ENCODE measurements around the gene PTGDS. TPM values are rescaled to one million over a fixed set of nuclear protein-coding genes. Genes with fewer than 3 reads are reported as not detected.

Gene PTGDS
- total and polyA plus RNA-seq, 9 of the 15 experiments (the other 6 are each of a cell fraction or from before 2014, with no cell fraction given) = 0.46 to 7.1 (median 2.0) TPM

DNA sequence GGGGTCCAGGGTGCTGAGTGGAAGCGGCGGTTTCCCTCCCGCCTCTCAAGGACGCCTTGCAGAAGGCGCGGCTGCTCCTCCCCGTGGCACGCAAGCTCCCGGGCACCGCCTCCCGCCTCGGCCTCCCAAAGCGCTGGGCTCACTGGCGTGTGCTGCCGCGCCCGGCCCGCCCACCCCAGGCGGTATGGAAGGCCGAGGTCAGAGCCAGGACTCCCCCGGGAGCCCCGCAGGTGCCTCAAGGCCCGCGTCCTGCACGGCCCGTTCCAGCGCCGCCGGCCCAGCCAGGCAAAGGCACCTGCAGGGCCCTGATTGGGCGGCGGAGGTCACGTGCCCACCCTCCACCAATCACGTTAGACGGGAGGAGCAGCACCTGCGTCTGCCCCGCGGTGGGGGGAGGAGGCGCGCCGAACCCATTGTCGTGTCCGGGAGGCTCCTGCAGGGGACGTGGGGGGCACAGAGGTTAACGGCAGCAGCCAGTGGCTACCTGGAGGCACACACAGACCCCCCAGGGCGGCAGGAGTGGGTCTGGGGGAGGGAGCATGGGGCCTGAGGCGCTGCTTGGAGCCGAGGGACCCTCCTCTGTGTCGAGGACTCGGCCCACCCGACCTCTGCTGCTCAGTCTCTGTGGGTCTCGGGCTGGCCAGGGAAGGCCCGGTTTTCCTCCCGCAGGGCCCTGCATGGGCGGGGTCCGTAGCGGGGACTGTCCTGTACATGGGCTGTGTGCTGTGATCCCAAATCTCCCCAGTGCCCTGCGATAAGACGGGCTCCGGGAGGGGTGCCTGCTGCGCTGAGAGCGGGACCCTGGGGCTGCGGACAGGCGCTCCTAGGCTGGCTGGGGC is 27.3 kb upstream of the PTGDS start (continued):
- TF ChIP-seq MIER1 (IDR thresholded peaks at IDR 0.05; ENCODE audit: low read depth) (no peak), HDAC3 (IDR thresholded peaks at IDR 0.05; ENCODE audit: borderline replicate concordance, partially characterized antibody) (no peak), RUNX1 (IDR thresholded peaks at IDR 0.05; ENCODE audit: low read depth) (no peak), SIX5 (IDR thresholded peaks at IDR 0.05; ENCODE audit: borderline replicate concordance in 1 of 2, insufficient read depth in 1 of 2, low read depth in 1 of 2, low read length in 2 of 2) (no peak), ZNF133 (CRISPR knock-in tag; IDR thresholded peaks at IDR 0.05) (no peak), ZFP1 (CRISPR knock-in tag; IDR thresholded peaks at IDR 0.05) (no peak), RBFOX2 (IDR thresholded peaks at IDR 0.05; ENCODE audit: low read depth, low read length) (peak; percentile 76), ETV1 (tag; conservative IDR thresholded peaks at IDR 0.05; ENCODE audit: low read depth) (no peak), ZNF589 (CRISPR knock-in tag; IDR thresholded peaks at IDR 0.05; ENCODE audit: low read depth) (no peak), ZNF408 (CRISPR knock-in tag; IDR thresholded peaks at IDR 0.05; ENCODE audit: low read depth) (no peak), RFX1 (IDR thresholded peaks at IDR 0.05) (no peak), ARID1B (IDR thresholded peaks at IDR 0.05) (peak; percentile 34; the same call in 1 of the 2 replicates), ZNF75A (CRISPR knock-in tag; IDR thresholded peaks at IDR 0.05) (no peak), ZNF184 (CRISPR knock-in tag; IDR thresholded peaks at IDR 0.05) (no peak), ESRRA (IDR thresholded peaks at IDR 0.05; ENCODE audit: borderline replicate concordance, low read depth) (0 out of 2 replicates have a peak, but pooled peaks have one; percentile 20), PHTF2 (CRISPR knock-in tag; IDR thresholded peaks at IDR 0.05) (no peak)
- TF ChIP-seq, protein P1, sequence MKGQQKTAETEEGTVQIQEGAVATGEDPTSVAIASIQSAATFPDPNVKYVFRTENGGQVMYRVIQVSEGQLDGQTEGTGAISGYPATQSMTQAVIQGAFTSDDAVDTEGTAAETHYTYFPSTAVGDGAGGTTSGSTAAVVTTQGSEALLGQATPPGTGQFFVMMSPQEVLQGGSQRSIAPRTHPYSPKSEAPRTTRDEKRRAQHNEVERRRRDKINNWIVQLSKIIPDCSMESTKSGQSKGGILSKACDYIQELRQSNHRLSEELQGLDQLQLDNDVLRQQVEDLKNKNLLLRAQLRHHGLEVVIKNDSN (CRISPR knock-in tag; IDR thresholded peaks at IDR 0.05) = peak; percentile 100
- TF ChIP-seq, protein P2, sequence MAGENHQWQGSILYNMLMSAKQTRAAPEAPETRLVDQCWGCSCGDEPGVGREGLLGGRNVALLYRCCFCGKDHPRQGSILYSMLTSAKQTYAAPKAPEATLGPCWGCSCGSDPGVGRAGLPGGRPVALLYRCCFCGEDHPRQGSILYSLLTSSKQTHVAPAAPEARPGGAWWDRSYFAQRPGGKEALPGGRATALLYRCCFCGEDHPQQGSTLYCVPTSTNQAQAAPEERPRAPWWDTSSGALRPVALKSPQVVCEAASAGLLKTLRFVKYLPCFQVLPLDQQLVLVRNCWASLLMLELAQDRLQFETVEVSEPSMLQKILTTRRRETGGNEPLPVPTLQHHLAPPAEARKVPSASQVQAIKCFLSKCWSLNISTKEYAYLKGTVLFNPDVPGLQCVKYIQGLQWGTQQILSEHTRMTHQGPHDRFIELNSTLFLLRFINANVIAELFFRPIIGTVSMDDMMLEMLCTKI (IDR thresholded peaks at IDR 0.05; ENCODE audit: partially characterized antibody) = no peak
- TF ChIP-seq, protein P3, sequence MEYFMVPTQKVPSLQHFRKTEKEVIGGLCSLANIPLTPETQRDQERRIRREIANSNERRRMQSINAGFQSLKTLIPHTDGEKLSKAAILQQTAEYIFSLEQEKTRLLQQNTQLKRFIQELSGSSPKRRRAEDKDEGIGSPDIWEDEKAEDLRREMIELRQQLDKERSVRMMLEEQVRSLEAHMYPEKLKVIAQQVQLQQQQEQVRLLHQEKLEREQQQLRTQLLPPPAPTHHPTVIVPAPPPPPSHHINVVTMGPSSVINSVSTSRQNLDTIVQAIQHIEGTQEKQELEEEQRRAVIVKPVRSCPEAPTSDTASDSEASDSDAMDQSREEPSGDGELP (CRISPR knock-in tag; IDR thresholded peaks at IDR 0.05; ENCODE audit: borderline replicate concordance) = peak; percentile 46; the same call in 1 of the 2 replicates
- TF ChIP-seq, protein P4, sequence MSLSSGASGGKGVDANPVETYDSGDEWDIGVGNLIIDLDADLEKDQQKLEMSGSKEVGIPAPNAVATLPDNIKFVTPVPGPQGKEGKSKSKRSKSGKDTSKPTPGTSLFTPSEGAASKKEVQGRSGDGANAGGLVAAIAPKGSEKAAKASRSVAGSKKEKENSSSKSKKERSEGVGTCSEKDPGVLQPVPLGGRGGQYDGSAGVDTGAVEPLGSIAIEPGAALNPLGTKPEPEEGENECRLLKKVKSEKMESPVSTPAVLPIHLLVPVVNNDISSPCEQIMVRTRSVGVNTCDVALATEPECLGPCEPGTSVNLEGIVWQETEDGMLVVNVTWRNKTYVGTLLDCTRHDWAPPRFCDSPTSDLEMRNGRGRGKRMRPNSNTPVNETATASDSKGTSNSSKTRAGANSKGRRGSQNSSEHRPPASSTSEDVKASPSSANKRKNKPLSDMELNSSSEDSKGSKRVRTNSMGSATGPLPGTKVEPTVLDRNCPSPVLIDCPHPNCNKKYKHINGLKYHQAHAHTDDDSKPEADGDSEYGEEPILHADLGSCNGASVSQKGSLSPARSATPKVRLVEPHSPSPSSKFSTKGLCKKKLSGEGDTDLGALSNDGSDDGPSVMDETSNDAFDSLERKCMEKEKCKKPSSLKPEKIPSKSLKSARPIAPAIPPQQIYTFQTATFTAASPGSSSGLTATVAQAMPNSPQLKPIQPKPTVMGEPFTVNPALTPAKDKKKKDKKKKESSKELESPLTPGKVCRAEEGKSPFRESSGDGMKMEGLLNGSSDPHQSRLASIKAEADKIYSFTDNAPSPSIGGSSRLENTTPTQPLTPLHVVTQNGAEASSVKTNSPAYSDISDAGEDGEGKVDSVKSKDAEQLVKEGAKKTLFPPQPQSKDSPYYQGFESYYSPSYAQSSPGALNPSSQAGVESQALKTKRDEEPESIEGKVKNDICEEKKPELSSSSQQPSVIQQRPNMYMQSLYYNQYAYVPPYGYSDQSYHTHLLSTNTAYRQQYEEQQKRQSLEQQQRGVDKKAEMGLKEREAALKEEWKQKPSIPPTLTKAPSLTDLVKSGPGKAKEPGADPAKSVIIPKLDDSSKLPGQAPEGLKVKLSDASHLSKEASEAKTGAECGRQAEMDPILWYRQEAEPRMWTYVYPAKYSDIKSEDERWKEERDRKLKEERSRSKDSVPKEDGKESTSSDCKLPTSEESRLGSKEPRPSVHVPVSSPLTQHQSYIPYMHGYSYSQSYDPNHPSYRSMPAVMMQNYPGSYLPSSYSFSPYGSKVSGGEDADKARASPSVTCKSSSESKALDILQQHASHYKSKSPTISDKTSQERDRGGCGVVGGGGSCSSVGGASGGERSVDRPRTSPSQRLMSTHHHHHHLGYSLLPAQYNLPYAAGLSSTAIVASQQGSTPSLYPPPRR (CRISPR knock-in tag; IDR thresholded peaks at IDR 0.05; ENCODE audit: borderline replicate concordance) = no peak
